NOMO-1 (cell line): ENCODE results near the gene DAPK1.

Experiments used
- DNase-seq, 2 experiments: peaks; one replicate each; lab custom pipeline; 2025; ENCODE audit not compliant: unreplicated experiment in 2 of 2; lab: John Stamatoyannopoulos, UW

Gene DAPK1

DNA sequence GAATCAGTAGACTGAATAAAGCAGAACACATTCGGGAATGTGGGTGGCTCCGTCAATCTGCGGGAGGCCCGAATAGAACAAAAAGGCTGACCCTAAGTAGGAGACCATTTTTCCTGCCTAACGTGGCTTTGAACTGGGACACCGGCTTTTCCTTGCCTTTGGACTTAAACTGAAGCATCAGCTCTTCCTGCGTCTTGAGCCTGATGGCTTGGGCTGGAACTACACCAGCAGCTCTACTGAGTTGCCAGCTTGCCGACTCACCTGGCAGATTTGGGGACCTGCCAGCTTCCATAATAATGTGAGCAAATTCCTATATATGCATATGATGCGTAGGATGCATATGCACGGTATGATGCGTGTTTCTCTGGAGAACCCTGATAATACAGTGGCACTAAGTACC, 111.3 kb downstream of the DAPK1 start:
- no peak for DNase-seq

DNA sequence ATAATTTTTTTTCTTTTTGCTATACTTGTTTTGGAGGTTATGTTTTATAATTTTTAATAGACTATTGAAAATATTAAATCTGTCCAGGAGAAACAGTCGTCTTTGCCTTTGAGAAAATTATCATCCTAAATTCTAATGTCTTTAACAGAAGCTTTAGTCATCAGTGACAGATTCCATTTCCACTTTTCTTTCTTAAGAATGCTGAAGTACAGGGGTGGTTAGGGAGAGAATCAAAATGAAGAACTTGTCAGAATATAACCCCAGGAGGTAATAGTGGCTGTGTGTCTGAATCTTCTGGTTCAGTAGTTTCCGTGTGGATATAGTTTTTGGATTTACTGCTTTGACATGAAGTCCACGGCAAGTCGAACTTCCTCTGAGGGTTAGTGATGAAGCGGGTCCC, 111.8 kb downstream of the DAPK1 start:
- no peak for DNase-seq

DNA sequence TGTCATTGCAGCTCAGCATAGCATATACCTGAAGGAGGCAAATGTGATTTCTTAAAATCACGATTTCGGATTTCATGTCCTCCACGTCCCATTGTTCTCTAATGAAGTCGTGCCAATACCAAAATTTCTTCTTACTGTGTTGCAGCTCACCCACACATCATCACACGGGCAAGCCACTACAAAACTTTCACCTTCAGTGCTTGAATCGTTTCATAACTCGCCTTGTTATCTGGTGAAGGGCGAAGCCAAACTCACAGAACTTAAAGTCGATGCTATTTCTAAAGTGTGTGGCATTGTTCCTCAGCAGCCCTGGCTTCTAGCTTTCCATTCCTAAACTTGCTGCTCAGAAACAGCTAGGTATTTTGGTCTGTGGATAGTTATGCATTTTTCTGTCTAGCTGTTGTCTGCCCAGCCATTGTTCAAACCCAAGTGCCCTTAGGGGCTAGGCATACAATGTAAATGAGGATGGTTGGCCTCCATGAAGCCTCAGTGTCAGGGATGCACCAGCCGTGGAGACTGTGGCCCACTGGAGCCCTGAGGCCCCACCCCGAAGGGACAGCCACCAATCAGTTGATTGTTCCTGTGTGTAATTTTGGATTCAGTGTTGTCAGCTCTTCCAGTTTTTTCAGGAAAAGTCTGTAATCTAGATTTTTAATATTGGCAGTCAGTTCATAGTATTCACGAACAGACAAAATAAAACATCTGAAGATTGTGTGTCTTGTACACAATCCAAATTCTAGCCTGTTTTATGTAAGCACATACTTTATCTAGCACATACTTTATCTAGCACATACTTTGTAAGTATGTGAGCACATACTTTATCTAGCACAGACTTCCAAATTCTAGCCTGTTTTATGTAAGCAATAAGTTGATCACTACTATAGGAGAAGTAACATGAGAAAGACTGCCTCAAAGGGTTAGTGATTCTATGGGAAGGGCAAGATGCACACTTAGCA, 112.8 kb downstream of the DAPK1 start:
- no peak for DNase-seq

DNA sequence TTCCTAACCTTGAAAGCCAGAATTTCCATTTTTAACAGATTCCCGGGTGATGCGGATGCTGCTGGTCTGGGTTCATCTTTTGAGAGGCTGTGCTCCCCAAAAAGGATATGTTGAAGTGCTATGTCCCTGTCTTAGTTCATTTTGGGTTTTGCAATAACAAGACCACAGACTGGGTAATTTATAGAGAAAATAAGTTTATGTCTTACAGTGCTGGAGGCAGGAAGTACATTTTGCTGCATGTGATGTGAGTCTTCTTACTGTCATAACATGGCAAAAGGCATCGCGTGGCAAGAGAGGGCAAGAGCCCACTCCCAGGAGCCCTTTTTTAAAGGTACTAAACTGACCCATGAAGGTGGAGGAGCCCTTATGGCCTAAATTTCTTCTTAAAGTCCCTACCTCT, 114.1 kb downstream of the DAPK1 start:
- peak; percentile 23 to 65 for DNase-seq

- no peak for DNase-seq
Observed at GRCh38 chr9:87612536-87612935, 114.9 kb downstream of the DAPK1 start.

GRCh38 chr9:87613265-87614111, 115.8 kb downstream of the DAPK1 start:
- DNase-seq, result peak in 1 of 2 experiments; percentile 28

DNA sequence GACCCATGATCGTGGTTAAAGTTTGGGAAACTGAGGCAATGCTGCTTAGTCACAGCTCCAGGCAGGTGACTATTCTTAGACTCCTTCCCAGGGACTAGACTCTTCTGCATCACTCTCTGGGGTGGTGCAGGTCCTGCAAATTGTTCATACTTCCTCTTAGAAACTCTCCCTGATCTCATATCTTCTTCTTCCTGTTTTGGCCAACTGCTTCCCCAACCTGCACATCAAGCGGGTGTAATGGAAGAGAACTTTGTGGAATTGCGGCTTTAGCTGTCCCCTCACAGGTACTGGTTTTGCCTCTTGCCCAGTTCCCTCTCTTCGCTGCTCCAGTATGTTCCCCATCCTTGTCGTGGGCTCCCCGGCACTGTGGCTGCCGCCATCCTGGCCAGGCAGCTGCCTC, 116.7 kb downstream of the DAPK1 start:
- DNase-seq, result peak; percentile 48 to 52

DNA sequence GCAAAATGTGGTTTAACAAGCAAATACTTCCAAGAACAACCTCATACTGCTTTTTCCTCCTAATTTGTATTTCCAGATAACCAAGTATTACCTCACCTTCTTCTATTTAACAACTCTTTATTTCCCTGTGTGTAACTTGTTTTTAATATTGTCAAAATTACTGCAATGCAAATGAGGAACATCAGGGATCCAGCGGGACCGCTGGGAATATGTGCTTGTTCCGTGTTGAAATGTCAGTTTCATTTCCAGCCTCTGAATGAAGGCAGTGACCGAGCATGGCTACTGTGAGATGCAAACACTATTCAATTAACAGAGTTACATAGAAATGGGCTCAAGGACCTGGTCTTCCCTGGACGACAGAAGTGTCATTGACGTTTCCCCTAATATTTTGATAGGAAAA, 117.5 kb downstream of the DAPK1 start:
- no peak for DNase-seq

GRCh38 chr9:87615547-87616148, 118.0 kb downstream of the DAPK1 start:
- no peak for DNase-seq

DNA sequence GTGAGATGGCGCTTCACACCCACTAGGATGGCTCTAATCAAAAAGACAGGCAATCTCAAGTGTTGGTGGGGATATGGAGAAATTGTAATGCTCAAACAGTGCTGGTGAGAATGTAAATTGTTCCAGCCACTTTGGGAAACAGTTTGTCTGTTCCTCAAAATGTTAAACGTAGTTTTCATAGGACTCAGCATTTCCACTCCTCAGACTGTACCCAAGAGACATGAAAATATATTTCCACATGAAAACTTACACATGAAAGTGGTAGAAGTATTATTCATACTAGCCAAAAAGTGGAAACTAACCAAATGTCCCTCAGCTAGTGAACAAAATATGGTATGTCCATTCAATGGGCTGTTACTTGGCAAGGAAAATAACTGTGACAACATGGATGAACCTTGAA, 120.6 kb downstream of the DAPK1 start:
- no peak for DNase-seq

GRCh38 chr9:87618931-87619330, 121.3 kb downstream of the DAPK1 start:
- no peak for DNase-seq

GRCh38 chr9:87619346-87619745, 121.7 kb downstream of the DAPK1 start:
- no peak for DNase-seq

DNA sequence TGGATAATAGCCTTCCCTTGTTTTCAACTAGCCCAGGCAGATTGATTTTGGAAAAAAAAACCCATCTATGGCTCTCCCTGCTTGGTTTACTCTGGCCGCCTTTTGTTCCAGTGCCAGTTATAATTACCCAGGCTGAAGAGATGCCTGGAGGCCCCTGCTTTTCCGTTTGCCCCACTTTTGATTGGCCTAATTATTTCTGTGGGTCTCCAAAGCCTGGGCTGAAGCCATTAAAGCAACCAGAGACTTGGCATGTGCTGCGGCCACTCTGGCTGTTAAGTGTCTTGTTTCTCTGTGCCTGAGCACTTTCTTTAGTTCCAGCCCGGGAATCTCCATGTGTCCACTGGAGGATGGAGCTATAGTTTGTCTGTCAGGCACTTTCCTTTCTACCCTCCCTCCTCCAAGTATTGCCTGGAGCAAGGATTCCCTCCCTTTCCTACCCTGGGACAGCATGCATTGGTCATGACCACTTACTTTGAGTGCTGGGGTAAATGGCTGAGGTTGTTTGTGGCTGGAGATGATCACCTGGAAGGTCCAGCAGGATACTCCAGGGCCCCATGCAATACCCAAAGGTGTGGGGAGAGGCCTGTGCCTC, 123.2 kb downstream of the DAPK1 start:
- DNase-seq, result no peak

DNA sequence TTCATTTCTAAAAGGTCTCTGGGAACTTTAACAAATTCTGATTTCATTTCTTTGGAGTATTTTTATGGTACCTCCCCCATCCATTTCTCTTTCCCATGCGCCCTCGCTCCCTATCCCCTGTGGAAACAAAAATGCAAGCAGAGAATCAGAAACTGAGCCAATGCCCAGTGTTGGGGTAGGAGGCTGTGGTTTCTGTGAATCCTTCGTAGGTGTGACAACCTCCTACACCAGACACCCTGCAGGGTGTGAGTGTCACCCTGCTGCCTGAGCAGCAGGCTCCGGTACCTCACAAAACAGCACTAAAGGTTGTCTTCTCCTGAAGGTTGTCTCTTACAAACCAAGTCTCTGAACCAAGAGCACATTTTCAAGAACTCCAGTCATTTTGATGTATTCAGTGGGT, 124.4 kb downstream of the DAPK1 start:
- no peak for DNase-seq

DNA sequence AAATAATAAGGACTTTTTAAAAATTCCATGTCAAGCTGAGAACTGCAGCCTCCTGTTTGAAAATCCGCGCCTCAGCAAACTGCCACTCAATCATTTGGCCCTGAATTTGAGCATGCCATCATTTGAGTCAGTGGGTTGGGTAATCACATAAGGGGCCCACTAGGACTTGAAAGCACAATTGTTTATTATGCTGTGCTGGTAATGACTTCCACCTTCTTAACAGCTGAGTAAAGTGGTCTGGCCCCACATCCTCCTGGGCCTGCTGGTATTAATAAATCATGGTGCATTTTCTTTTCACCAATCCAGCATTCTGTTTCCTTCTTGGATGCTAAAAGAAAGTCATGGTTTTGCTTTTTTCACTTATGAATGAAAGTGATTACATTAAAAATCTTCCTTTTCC, 125.3 kb downstream of the DAPK1 start:
- peak; percentile 62 to 82 for DNase-seq

GRCh38 chr9:87628346-87628745, 130.7 kb downstream of the DAPK1 start:
- DNase-seq, result no peak

DNA sequence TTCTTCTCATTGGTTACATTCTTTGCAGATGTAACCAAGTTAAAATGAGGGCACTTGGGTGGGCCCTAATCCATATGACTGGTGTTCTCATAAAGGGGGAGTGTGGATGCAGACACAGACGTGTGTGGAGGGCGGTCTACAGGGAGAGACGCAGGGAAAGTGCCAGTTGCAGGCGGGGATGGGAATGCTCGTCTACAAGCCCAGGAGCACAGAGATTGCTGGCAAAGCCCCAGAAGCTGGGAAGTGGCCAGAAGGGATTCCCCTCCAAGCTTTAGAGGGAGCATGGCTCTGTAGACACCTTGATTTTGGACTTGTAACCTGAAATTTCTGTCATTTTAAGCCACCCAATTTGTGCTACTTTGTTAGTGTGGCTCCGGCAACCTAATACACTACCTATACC, 131.4 kb downstream of the DAPK1 start:
- DNase-seq, result no peak

DNA sequence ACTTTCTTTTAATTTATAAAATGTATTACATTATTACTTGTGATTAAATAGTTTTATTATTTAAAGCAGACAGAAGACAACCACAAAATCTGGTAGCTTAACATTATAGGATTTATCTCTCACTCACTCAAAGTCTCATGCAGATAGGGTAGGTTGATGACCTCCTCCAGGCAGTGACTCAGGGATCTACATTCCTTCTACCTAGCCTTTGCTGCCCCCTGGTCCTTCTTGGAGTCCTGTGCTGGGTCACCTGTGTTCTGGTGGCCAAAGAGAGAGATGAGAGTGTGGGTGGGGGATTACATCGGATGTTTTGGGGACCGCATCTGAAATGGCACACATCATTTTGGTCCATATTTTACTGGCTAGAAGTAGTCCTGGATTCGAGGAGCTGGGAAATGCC, 132.6 kb downstream of the DAPK1 start:
- DNase-seq, result no peak

DNA sequence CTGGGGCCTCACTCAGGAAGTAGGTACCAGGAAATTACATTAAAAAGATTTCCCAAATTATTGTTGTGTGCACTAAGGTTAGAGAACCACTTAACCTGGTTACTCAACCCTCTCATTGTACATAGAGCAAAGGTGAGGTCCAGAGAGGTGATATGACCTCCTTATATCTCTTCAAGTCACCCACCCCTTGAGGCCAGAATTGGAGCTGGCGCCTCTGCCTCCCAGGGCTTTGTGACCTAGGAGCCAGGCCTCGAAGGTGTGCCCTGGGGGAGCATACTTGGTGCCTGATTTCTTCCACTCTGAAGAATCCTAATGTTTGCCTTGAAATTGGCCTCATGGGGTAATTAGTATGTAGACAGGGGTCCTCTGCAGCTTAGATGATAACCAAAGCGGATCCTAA, 133.2 kb downstream of the DAPK1 start:
- DNase-seq, result no peak

DNA sequence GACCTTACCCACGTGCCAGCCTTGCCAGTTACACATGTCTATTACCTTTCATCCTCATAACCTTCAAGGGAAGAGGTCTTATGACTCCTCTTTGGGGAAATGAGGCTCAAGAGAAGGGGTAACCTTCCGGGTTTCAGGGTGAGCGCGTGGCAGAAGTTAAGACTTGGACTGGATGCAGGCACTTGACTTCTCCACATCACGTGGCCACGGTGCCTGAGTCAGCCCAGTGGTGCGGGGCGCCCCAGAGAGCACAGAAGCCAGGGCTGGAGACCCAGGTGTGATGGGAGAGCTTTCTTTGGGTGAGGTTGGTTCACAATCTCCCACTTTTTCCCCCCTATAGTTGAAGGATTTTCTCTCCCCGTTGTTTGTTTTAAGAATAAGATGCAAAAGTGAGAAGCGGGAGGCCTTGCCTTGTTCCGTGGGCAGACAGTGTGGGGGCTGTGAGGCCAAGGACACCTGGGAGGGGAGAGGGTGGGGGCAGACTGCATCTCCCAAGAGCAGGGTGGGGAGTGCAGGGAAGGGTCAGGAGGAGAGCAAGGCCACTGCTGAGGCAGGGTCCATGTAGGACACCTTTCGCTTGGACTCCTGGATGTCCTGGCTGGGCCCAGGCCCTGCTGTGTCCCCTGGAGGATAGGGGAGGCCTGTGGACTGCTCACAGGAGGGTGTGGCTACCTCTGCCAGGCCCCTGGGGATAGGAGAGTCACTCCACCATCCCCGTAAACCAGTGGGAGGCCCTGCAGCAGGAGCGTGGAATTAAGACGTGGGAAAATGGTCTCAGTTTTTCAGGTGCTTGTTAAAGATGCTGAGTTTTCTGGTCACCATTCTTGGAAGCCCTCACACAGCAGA, 138.2 kb downstream of the DAPK1 start:
- no peak for DNase-seq
